PC-3 (cell line): ENCODE measurements around the gene LY86. TPM values are rescaled to one million over a fixed set of nuclear protein-coding genes. Genes with fewer than 3 reads are reported as not detected.

Source experiments
- ATAC-seq: fragments of 200-7000 bp; cut with Tn5 transposase; 2 replicates; pipeline ENCODE4 v1.9.1; 2020; ENCODE audit warnings: mild to moderate bottlenecking, moderate library complexity
- BruUV-seq: library from RNA; stranded (reverse); fragments of 400-500 nt; replicated peaks from 2 replicates; lab custom pipeline; 2021; lab: Mats Ljungman, UMichigan
- CTCF ChIA-PET: fragments of 300-600 bp; sonication (Branson Sonifier 250); formaldehyde crosslinking; loops from one replicate; lab custom pipeline; 2022; ENCODE audit warnings: antibody characterized with exemption; lab: Charles Lee
- POLR2A ChIA-PET: fragments of 300-600 bp; sonication (Branson Sonifier 250); formaldehyde crosslinking; loops from one replicate; lab custom pipeline; 2022; ENCODE audit warnings: antibody characterized with exemption; ENCODE audit not compliant: unreplicated experiment; lab: Charles Lee
- DNase-seq: peaks from one replicate; pipeline ENCODE4 v3.0.0-alpha.2; 2015
- H2AFZ ChIP-seq: fragments of 300-600 bp; sonication (generic); 2 replicates; pipeline ENCODE4 v1.6.0; 2016; ENCODE audit warnings: antibody characterized with exemption, low read length
- H3F3A ChIP-seq: fragments of 300-600 bp; sonication (generic); one replicate; pipeline ENCODE4 v1.6.0; 2017; ENCODE audit warnings: antibody characterized with exemption, low read length, control low read depth, mild to moderate bottlenecking; ENCODE audit not compliant: unreplicated experiment
- H3K27ac ChIP-seq: fragments of 300-600 bp; sonication (generic); 2 replicates; pipeline ENCODE4 v1.5.1; 2016; ENCODE audit warnings: mild to moderate bottlenecking, low read length
- H3K27me3 ChIP-seq: fragments of 300-600 bp; sonication (generic); 2 replicates; pipeline ENCODE4 v1.6.1; 2016; ENCODE audit warnings: low read length, mixed read lengths
- H3K36me3 ChIP-seq: fragments of 300-600 bp; sonication (generic); 2 replicates; pipeline ENCODE4 v1.6.1; 2016; ENCODE audit warnings: low read depth, mixed run types, low read length, mixed read lengths
- H3K4me1 ChIP-seq: fragments of 300-600 bp; sonication (generic); 2 replicates; pipeline ENCODE4 v1.5.1; 2016; ENCODE audit warnings: low read length; ENCODE audit not compliant: insufficient read depth
- H3K4me2 ChIP-seq: fragments of 300-600 bp; sonication (generic); 2 replicates; pipeline ENCODE4 v1.6.0; 2016; ENCODE audit warnings: low read length
- H3K4me3 ChIP-seq: fragments of 300-600 bp; sonication (generic); 2 replicates; pipeline ENCODE4 v1.5.1; 2016; ENCODE audit warnings: mild to moderate bottlenecking, low read length, mixed read lengths
- H3K79me2 ChIP-seq: fragments of 300-600 bp; sonication (generic); 2 replicates; pipeline ENCODE4 v1.6.1; 2017; ENCODE audit warnings: low read length, mixed read lengths
- H3K9ac ChIP-seq: fragments of 300-600 bp; sonication (generic); 2 replicates; pipeline ENCODE4 v1.6.0; 2016; ENCODE audit warnings: mild to moderate bottlenecking, low read length
- H3K9me2 ChIP-seq: fragments of 300-600 bp; sonication (generic); replicated peaks from 2 replicates; pipeline ENCODE4 v1.6.1; 2016; ENCODE audit warnings: mixed run types, low read length, mixed read lengths
- H3K9me3 ChIP-seq: fragments of 300-600 bp; sonication (generic); 2 replicates; pipeline ENCODE4 v1.6.1; 2016; ENCODE audit warnings: low read length, mixed read lengths
- H4K20me1 ChIP-seq: fragments of 300-600 bp; sonication (generic); 2 replicates; pipeline ENCODE4 v1.6.1; 2016; ENCODE audit warnings: low read length, mixed read lengths
- EZH2 ChIP-seq: fragments of 300-600 bp; sonication (generic); IDR thresholded peaks from one replicate; pipeline ENCODE4 v1.6.1; 2017; ENCODE audit warnings: antibody characterized with exemption, mild to moderate bottlenecking, low read length; ENCODE audit not compliant: unreplicated experiment
- EZH2phosphoT487 ChIP-seq: fragments of 300-600 bp; sonication (generic); IDR thresholded peaks from 2 replicates; pipeline ENCODE4 v1.6.1; 2018; ENCODE audit warnings: mild to moderate bottlenecking, antibody characterized with exemption, low read length, borderline replicate concordance
- intact Hi-C: fragments of 100-400 bp; cut with micrococcal nuclease; formaldehyde crosslinking; loops from 2 replicates; pipeline ENCODE4 v1.9.0; 2023
- total RNA-seq: library from RNA; depleted of rRNA; stranded (reverse); fragments of >200 nt; gene quantifications from 2 replicates; pipeline ENCODE4 v1.2.3, GENCODE V29; 2014
- TF ChIP-seq, protein P1 (sequence below): fragments of 300-600 bp; sonication (generic); conservative IDR thresholded peaks from 2 replicates; pipeline ENCODE4 v1.5.1; 2017; ENCODE audit warnings: antibody characterized with exemption, low read depth, mild to moderate bottlenecking, low read length

Gene LY86
- total RNA-seq, 1 experiment from 2014 or later: not detected

DNA sequence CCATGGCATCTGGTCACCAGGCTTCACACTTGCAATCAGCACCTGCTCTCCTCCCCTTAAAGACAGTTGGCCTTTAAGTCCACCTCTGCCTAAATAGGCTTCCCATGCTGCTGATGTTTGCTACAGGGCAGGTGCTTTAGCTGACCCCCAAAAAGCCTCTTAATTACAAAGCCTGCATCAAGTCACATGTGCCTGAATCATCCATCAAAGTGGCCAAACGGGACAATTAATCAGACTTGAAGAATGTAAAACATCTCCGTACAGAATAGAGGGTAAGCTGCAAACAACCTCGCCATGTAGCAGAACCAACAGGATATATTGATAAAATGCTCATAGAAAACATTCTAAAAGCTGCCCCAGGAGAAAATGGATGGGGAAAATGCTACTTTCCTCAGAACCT, 7.4 kb downstream of the LY86 start:
- TF ChIP-seq, protein P1, sequence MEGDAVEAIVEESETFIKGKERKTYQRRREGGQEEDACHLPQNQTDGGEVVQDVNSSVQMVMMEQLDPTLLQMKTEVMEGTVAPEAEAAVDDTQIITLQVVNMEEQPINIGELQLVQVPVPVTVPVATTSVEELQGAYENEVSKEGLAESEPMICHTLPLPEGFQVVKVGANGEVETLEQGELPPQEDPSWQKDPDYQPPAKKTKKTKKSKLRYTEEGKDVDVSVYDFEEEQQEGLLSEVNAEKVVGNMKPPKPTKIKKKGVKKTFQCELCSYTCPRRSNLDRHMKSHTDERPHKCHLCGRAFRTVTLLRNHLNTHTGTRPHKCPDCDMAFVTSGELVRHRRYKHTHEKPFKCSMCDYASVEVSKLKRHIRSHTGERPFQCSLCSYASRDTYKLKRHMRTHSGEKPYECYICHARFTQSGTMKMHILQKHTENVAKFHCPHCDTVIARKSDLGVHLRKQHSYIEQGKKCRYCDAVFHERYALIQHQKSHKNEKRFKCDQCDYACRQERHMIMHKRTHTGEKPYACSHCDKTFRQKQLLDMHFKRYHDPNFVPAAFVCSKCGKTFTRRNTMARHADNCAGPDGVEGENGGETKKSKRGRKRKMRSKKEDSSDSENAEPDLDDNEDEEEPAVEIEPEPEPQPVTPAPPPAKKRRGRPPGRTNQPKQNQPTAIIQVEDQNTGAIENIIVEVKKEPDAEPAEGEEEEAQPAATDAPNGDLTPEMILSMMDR: no peak
- TF ChIP-seq EZH2 (no peak), EZH2phosphoT487 (no peak)
- no peaks in the 10 kb centered on the region for H3K4me1 ChIP-seq
- H4K20me1 ChIP-seq: no peaks in the 10 kb centered on the region
- H3K9ac ChIP-seq: no peak overlapping the region
- peaks cover 38% of the 10 kb centered on the region for H3K27me3 ChIP-seq
- POLR2A ChIA-PET: no interaction called here
- intact Hi-C loops: no loop called here
- H3K36me3 ChIP-seq: no peaks in the 10 kb centered on the region
- no peak overlapping the region for H3K27ac ChIP-seq
- DNase-seq (no peak), ATAC-seq (no peak)
- no peaks in the 10 kb centered on the region for H3F3A ChIP-seq
- no TSS peak for BruUV-seq
- H3K4me2 ChIP-seq: no peak overlapping the region
- no peaks in the 10 kb centered on the region for H3K79me2 ChIP-seq
- CTCF ChIA-PET: no interaction called here
- no peak overlapping the region for H3K4me3 ChIP-seq
- no peaks in the 10 kb centered on the region for H3K9me3 ChIP-seq
- H2AFZ ChIP-seq: no peak overlapping the region
- no peaks in the 10 kb centered on the region for H3K9me2 ChIP-seq

DNA sequence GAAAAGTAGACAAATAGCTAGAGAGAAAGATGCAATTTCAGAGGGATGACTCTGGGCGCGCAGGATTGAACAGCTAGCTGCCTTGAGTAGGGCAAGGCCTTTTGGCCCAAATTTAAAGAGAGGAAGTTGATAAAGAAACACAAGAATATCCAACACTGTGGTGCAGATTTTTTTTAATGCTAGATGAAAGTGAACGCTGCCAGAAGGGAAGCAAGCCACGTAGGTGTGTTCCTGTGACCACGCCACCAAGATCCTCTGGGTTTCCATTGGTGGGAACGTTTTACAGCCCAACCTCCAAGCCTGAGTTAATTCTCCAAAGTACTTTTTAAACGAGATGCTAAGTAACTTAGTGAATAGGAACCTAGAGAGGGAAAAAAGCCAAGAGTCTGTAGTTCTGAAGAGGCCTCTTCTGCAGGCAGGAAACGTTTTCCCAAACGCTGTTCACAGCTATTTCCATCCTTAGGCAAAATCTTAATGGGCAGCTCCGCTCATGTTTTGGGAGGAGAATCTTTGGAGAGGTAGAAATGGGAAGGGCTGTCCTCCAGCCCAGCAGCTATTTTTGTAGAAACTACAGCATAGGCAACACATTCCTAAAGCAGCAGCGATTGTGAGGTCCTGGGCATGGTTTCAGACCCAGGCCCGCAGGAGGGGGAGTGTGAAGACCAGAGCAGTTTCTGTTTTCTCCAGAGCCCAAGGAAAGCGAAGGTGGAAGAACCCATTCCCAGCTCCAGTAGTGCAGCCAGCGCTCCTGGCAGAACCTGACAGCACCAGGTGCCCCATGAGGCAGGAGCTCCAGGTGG, 8.2 kb downstream of the LY86 start:
- Histone ChIP-seq H3K4me2 (no peak overlapping the region), H3K27me3 (peaks cover 36% of the 10 kb centered on the region), H3F3A (no peaks in the 10 kb centered on the region), H3K9me3 (no peaks in the 10 kb centered on the region), H3K9me2 (no peaks in the 10 kb centered on the region), H3K9ac (no peak overlapping the region), H3K79me2 (no peaks in the 10 kb centered on the region), H3K4me1 (no peaks in the 10 kb centered on the region), H2AFZ (no peak overlapping the region), H3K36me3 (no peaks in the 10 kb centered on the region), H3K27ac (no peak overlapping the region), H4K20me1 (no peaks in the 10 kb centered on the region), H3K4me3 (no peak overlapping the region)
- TF ChIP-seq EZH2 (no peak), EZH2phosphoT487 (no peak)
- TF ChIP-seq, protein P1: no peak
- intact Hi-C loops: no loop called here
- DNase-seq (no peak), ATAC-seq (no peak)
- POLR2A ChIA-PET: no interaction called here
- no TSS peak for BruUV-seq
- CTCF ChIA-PET: no interaction called here

DNA sequence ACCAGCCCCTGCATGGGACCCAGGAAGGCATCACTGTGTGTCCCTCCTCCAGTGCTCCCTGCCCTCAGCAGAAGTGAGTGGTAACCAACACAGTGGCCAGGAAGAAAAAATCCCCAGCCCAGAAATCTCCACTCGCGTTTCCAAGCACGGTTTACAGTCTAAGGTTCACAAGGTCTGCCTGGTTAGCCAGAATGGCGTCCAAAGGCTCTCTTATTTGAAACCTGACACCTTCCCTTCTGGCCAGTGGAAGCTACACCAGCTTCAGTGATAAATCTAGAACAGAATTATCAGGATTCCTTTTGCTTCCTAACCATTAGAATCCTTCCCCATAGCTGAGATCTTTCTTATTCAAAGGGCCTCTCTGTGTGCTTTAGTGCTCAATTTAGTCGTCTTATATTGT, 9.2 kb downstream of the LY86 start:
- Histone ChIP-seq H3K4me3 (no peak overlapping the region), H3K9ac (no peak overlapping the region), H3F3A (no peaks in the 10 kb centered on the region), H3K36me3 (no peaks in the 10 kb centered on the region), H3K79me2 (no peaks in the 10 kb centered on the region), H3K9me2 (no peaks in the 10 kb centered on the region), H3K4me2 (no peak overlapping the region), H4K20me1 (no peaks in the 10 kb centered on the region), H3K4me1 (no peaks in the 10 kb centered on the region), H3K27me3 (peaks cover 43% of the 10 kb centered on the region), H3K27ac (no peak overlapping the region), H3K9me3 (no peaks in the 10 kb centered on the region), H2AFZ (no peak overlapping the region)
- ChIA-PET POLR2A (no interaction called here), CTCF (no interaction called here)
- TF ChIP-seq EZH2 (no peak), EZH2phosphoT487 (no peak)
- TF ChIP-seq, protein P1: no peak
- ATAC-seq (no peak), DNase-seq (no peak)
- intact Hi-C loops: no loop called here
- BruUV-seq: no TSS peak
